GM21360 (cell line): Measurements from ENCODE around the gene FAM72B.
"Not testable (repeated sequence)": the region's sequence is repeated elsewhere in the genome, so short reads cannot be mapped to it uniquely, and the experiment has no call there.

Experiments used
- ATAC-seq: cut with Tn5 transposase; IDR thresholded peaks from one replicate; pipeline ENCODE4 v1.9.1; 2021; ENCODE audit warnings: mild to moderate bottlenecking, moderate library complexity; ENCODE audit not compliant: unreplicated experiment

FAM72B gene

DNA sequence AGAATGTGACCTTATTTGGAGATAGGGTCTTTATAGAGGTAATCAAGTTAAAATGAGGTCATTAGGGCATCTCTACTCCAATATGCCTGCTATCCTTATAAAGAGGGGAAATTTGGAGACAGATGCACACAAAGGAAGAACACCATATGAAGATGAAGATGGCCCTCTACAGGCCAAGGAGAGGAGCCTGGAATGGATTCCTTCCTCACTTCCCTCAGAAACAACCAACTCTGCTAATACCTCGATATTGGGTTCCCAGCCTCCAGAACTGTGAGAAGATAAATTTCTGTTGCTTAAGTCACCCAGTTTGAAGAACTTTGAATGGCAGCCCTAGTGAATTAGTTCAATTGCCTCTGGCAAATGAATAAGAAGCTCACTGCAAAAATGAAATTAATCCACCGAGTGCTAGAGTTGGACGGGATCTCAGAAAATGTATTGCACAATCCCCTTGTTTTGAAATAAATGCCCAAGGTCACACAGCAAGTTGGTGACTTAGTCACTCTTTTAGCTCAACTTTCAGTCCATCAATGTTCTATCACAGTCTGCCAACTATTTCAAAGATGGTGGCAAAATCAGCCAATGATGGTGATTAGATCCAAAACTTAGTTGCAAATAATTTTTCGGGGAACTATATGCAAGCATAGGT is 27.1 kb downstream of the FAM72B start:
- not testable (repeated sequence) for ATAC-seq

DNA sequence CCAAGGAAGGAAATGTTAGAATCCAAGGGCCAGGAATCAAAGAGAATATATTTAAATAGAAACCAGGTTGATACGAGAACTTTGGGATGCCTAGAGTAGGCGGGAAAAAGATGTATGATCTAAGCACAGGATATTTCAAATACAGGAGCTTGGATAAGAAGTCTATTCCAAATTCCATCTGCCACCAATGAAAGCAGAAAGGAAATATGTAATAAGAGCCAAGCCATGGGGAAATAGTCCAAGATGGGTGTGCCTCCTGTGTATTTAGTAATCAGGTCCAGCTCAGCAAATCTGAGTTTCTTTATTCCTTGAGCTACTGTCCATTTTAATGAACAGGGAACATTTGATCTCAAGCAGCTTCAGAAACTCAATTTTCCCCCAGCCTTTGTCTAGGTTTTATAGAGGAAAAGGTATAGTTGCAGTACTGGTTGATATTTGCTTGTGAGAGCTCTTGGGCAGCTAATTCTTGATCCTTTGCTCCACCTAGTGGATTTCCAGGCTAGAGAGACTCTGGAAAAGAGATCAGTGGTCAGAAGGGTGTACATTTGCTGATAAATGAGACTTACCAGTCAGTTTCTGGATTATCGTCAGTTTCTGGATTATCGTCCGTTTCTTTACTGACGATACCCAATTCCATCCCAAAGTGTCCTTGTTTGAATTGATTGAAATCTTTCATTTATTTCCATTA is 28.3 kb downstream of the FAM72B start:
- ATAC-seq, result not testable (repeated sequence)

DNA sequence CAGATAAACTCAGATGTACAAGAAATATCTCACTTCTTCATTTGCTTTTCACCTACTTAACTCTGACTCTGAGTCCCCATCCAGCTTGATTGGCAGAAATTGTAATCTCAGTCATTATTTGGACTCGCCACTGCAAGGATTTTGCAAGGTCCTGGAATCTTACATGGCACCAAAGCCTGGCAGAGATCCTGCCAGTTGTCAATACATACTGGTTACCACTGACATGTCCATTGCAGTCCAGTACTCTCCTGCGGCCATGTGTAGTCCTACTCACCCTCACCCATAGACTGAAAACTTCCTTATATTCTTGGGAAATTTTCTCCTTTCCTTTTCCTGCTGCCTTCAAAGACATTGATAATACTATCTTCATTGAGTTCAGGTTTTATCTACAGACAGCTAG is 29.3 kb downstream of the FAM72B start:
- not testable (repeated sequence) for ATAC-seq

DNA sequence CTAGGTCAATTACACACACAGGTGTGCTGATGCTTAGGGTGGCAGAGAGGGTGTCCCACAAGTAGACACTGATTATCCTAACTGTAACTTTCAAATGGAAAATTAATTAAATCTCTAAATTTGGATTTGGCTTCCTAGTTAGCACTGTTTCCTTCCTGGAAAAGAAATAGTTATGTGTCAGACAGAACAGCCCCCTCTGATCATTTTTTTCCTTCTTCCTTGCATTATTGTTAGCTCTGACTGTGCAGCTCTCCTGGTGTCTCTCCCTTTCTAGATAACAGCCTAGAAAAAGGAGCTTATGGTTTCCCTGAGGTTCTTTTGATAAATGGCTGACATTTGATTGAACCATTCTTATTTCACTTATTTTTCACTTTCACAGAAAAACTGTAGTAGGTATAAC is 31.4 kb downstream of the FAM72B start:
- not testable (repeated sequence) for ATAC-seq

DNA sequence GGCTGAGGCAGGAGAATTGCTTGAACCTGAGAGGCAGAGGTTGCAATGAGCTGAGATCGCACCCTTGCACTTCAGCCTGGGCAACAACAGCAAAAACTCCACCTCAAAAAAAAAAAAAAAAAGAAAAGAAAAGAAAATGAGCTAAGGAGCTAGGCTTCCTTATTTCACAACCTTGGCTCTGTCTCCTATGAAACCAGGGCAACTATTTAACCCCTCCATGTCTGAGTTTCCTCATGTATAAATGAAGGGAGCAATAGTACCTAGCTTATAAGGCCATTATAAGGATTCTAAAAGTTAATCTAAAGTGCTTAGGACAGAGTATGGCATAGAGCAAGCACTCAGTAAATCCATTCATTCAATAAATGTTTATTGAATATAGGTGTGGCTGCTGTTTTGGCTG is 32.8 kb downstream of the FAM72B start:
- ATAC-seq, result not testable (repeated sequence)

DNA sequence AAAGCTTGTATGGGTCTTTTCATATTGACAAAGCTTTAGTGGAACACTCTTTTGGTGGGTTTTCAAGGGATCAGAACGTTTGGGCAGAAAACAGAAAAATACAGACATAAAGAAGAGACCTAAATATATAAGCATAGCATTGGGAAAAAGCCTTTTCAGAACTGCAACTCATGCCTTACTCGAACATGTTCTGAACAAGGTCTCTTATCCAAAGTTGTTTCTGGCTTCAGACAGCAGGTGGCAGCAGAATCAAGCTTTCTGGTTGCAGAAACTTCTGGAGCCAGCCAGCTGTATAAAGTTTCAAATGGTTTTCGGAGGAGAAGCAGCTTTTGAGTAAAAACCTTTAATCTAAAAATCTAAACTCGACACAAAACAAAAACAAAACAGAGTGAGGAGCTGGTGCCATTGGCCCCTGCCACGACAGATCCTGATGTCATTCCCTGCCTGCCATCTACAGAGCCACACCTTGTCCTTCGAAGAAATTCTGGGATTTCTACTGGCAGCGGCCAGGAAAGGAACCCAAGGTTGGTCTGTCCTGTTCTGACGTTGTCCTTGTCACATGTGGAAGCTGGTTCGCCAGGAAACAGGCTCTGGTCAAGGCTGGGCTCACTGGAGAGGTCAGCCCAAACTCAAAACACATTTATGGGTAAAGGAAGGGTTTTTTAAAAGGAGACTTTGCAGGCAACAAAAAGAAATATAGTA is 35.5 kb downstream of the FAM72B start:
- ATAC-seq, result not testable (repeated sequence)

DNA sequence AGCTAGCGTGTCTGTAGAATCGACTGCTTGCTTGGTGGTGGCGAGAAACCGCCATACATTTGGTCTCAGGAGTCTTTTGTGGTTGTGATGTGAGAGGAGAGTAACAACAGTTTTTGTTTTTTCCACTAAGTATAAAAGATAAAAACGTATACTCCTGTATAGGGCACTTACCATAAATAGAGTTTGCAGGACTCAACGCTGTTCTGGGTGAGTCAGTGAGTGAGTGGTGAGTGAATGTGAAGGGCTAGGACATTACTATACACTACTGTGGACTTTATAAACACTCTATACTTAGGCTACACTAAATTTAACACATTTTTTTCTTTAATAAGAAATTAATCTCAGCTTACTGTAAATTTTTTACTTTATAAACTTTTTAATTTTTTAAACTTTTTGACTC is 43.7 kb downstream of the FAM72B start:
- ATAC-seq, result not testable (repeated sequence)

DNA sequence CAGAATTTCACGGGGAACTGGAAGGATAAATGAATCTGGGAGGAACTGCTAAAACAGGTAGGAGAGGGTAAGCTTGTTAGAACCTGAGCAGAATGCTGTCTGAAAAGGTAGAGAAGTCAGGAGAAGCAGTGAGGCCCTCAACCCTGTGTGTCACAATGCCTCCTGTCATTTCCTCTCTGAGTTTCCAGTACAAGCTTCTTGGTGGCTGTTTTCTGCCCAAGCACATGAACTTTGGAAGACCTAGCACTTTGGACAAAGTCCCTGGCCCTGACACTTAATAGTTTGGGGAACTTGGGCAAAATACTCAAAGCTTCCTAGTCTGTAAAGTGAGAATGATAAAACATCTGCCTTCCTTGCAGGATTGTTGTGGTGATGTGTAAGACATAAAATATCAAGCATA is 52.6 kb downstream of the FAM72B start:
- ATAC-seq, result not testable (repeated sequence)

DNA sequence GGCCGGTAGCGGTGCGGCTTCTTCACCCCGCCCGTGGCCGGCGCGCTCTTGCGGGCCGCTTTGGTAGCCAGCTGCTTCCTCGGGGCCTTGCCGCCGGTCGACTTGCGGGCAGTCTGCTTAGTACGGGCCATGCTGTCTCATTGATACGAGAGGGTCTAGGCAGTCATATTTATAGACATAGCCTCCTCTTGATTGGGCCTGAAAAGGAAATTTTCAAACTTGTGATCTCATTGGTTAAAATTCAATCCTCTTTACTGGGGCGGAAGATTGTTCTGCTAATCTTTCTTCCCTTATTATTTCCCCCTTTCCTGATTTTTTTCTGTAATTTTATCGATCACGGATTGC is 65.7 kb downstream of the FAM72B start:
- ATAC-seq, result not testable (repeated sequence)
